ENCODE results near the gene LSP1. TPM values are rescaled to one million over a fixed set of nuclear protein-coding genes. Genes with fewer than 3 reads are reported as not detected.

The LSP1 gene
- total and polyA plus RNA-seq, 2 of the 8 experiments (the other 6 are each of a cell fraction or from before 2014, with no cell fraction given) = 0.03 TPM; not detected in 1

GRCh38 chr11:1868636-1869291 is 15.9 kb downstream of the LSP1 start:
- ChIA-PET POLR2A (ENCODE audit: partially characterized antibody) (interaction anchor here (0.6 kb wide), 1 partner anchor 1112 kb away, joined by 3 read pairs; no protein-coding TSS in a partner anchor), CTCF (ENCODE audit: partially characterized antibody) (interaction anchor here (0.8 to 3.3 kb wide), 16 partner anchors 10 to 288 kb away, joined by 3 to 25 read pairs (median 6); partner anchors contain the start of genes TNNI2 and TNNT3)
- no peak overlapping the region for H3K4ac ChIP-seq (replicated peaks; ENCODE audit: insufficient read length, low read depth, low read length)
- H3K56ac ChIP-seq (replicated peaks; ENCODE audit: insufficient read length, low read depth, low read length) = no peak overlapping the region
- no peak overlapping the region for H2BK20ac ChIP-seq (ENCODE audit: low read length)
- no peak overlapping the region for H2BK15ac ChIP-seq (ENCODE audit: low read length)
- no peak overlapping the region for H3K14ac ChIP-seq (ENCODE audit: insufficient read length)
- no peak overlapping the region for H2BK5ac ChIP-seq (ENCODE audit: low read depth, low read length)
- no peak overlapping the region for H3K27ac ChIP-seq (ENCODE audit: low read depth, low read length)
- no peaks in the 10 kb centered on the region for H3K9me3 ChIP-seq (ENCODE audit: insufficient read depth in 2 of 2, low read depth in 1 of 2, low read length in 1 of 2)
- no peak for DNase-seq (ENCODE audit: low read depth in 1 of 2, low spot score in 2 of 2)
- no peak overlapping the region for H3K4me2 ChIP-seq (ENCODE audit: insufficient read depth in 1 of 2, low read depth in 2 of 2, low read length in 2 of 2)
- FAIRE-seq = no peak
- H4K91ac ChIP-seq (replicated peaks; ENCODE audit: insufficient read length, low read length) = no peak overlapping the region
- H3K18ac ChIP-seq (ENCODE audit: extremely low read depth, low read length) = no peak overlapping the region
- H3K79me2 ChIP-seq (ENCODE audit: control insufficient read depth in 1 of 2, insufficient read depth in 2 of 2, low read length in 2 of 2) = no peaks in the 10 kb centered on the region
- no peaks in the 10 kb centered on the region for H3K36me3 ChIP-seq (ENCODE audit: control insufficient read depth in 2 of 4, insufficient read depth in 4 of 4, low read length in 3 of 4)
- peaks cover 0 to 3% (median 0%) of the 10 kb centered on the region in 4 experiments; a peak in 1 of 7 replicates for H3K27me3 ChIP-seq (replicated peaks in 1 of 4; ENCODE audit: control insufficient read depth in 3 of 4, extremely low read depth in 1 of 4, insufficient read depth in 3 of 4, low read length in 3 of 4)
- no peak overlapping the region for H3K23ac ChIP-seq (ENCODE audit: insufficient read length)
- H3K79me1 ChIP-seq (ENCODE audit: low read depth, low read length) = no peaks in the 10 kb centered on the region
- no peak overlapping the region for H3K4me3 ChIP-seq (ENCODE audit: extremely low read depth in 1 of 4, insufficient read depth in 2 of 4, low read depth in 3 of 4, low read length in 4 of 4)
- H2BK120ac ChIP-seq (replicated peaks; ENCODE audit: low read depth, low read length) = no peak overlapping the region
- H4K8ac ChIP-seq (ENCODE audit: extremely low read depth, insufficient read depth, low read length) = peak overlapping the region; percentile 79; the same call in 1 of the 2 replicates
- no peak overlapping the region for H2AK5ac ChIP-seq (ENCODE audit: low read depth, low read length)
- no peak overlapping the region for H4K5ac ChIP-seq (ENCODE audit: insufficient read length, low read depth, low read length)
- H4K20me1 ChIP-seq (replicated peaks in 1 of 2; ENCODE audit: control insufficient read depth in 1 of 2, insufficient read depth in 2 of 2, low read length in 2 of 2) = no peaks in the 10 kb centered on the region
- WGBS, 2 experiments (ENCODE audit: extremely low coverage in 1 of 2, insufficient coverage in 1 of 2, insufficient read length in 1 of 2, insufficient replicate concordance in 2 of 2, low coverage in 1 of 2, low lambda C conversion rate in 2 of 2, missing lambda C conversion rate in 1 of 2) = 89% methylated on average over 22 of the region's 25 CpGs; no CpG with 5 or more reads in 1 of the 2 experiments
- H2BK12ac ChIP-seq (ENCODE audit: low read depth, low read length) = no peak overlapping the region
- peaks cover 0 to 4% (median 2%) of the 10 kb centered on the region in 4 experiments; a peak in 4 of 7 replicates for H3K4me1 ChIP-seq (replicated peaks in 1 of 4; ENCODE audit: control insufficient read depth in 3 of 4, insufficient read depth in 4 of 4, low read length in 3 of 4)
- no peak overlapping the region for H2AFZ ChIP-seq (ENCODE audit: low read length)
- no peak overlapping the region for H3K9ac ChIP-seq (replicated peaks in 1 of 4; ENCODE audit: extremely low read depth in 1 of 4, low read depth in 3 of 4, low read length in 3 of 4)
- H3K23me2 ChIP-seq (ENCODE audit: low read depth, low read length) = no peaks in the 10 kb centered on the region; the same call in 1 of the 2 replicates
- TF ChIP-seq MAX (IDR thresholded peaks at IDR 0.05) (no peak), YY1 (IDR thresholded peaks at IDR 0.05; ENCODE audit: low read depth, low read length) (no peak), RXRA (IDR thresholded peaks at IDR 0.05; ENCODE audit: insufficient read depth, low read depth, low read length) (no peak), USF2 (IDR thresholded peaks at IDR 0.05; ENCODE audit: low read length) (no peak), ZNF274 (IDR thresholded peaks at IDR 0.05; ENCODE audit: borderline replicate concordance, extremely low read depth, low read length) (no peak), SP2 (IDR thresholded peaks at IDR 0.05; ENCODE audit: low read length) (no peak), TCF12 (IDR thresholded peaks at IDR 0.05; ENCODE audit: low read depth, low read length) (no peak), GTF2F1 (IDR thresholded peaks at IDR 0.05; ENCODE audit: borderline replicate concordance, low read depth, low read length) (no peak), CBX8 (IDR thresholded peaks at IDR 0.05; ENCODE audit: borderline replicate concordance, low read depth, low read length) (no peak), NRF1 (IDR thresholded peaks at IDR 0.05; ENCODE audit: low read depth, low read length) (no peak), KDM1A (IDR thresholded peaks at IDR 0.05; ENCODE audit: borderline replicate concordance, low read length) (no peak), TAF1 (IDR thresholded peaks at IDR 0.05; ENCODE audit: low read depth, low read length) (no peak)

Measured in H1 (cell line).